GM12872 (cell line): ENCODE results near the gene CNTNAP4.

ENCODE experiments used
- TF ChIP-seq, protein P1 (sequence below): IDR thresholded peaks from 3 replicates; pipeline ENCODE4 v1.5.1; 2011; ENCODE audit warnings: low read depth, mild to moderate bottlenecking, low read length, moderate library complexity; ENCODE audit not compliant: insufficient read depth

CNTNAP4 gene

DNA sequence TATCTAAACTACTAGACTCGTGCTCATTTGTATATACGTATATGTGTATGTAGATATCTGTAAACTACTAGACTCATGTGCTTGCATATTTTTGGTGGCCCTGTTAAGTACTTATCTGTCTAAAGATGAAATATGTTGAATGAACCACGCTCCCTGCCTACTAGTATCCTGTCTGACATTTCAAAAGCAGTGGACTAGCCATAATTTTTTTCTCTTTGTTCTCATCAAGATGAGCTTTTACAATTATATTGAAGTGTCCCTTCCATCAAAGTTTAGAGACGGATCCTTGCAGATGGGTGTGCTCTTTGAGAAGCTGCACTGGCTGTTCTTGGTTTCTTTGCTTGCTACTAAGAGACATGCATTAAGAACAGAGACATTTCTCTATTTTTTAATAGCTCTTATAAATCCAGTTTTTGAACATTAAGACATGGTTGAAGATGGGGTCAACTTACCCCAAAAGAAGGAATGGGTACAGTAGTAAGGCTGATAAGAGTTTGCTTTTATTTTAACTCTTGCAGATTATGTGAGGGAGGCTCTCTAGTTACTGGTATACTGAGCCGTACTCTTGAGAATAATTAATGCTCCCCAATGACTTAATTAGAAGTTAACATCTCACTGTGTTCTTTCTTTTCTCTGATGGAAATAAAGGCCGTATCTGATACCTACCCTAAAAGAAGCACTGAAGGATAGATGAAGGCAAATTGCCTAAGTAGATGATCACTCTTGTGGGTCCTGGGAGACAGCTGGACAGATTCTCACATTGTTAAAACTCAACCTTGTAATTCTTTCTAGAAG lies 3.4 kb downstream of the CNTNAP4 start:
- TF ChIP-seq, protein P1, sequence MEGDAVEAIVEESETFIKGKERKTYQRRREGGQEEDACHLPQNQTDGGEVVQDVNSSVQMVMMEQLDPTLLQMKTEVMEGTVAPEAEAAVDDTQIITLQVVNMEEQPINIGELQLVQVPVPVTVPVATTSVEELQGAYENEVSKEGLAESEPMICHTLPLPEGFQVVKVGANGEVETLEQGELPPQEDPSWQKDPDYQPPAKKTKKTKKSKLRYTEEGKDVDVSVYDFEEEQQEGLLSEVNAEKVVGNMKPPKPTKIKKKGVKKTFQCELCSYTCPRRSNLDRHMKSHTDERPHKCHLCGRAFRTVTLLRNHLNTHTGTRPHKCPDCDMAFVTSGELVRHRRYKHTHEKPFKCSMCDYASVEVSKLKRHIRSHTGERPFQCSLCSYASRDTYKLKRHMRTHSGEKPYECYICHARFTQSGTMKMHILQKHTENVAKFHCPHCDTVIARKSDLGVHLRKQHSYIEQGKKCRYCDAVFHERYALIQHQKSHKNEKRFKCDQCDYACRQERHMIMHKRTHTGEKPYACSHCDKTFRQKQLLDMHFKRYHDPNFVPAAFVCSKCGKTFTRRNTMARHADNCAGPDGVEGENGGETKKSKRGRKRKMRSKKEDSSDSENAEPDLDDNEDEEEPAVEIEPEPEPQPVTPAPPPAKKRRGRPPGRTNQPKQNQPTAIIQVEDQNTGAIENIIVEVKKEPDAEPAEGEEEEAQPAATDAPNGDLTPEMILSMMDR: no peak

DNA sequence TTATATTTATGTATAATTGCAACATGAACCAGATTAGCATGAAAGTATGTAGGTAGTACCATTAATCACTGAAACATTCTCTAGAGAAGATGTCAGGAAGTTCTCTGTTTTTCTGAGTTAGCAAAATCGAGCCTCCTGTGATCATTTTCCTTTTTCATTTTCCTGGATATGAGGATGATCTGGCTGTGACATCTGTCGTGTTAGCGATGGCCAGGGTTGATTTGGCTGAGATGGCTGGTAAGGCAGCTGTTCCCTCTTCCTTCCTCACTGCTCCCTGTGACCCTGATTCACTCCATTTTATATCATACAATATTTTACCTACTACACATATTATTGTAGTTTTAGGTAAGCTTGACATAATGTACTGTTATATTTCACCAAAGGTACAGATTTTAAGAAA lies 10.3 kb downstream of the CNTNAP4 start:
- TF ChIP-seq, protein P1: no peak

DNA sequence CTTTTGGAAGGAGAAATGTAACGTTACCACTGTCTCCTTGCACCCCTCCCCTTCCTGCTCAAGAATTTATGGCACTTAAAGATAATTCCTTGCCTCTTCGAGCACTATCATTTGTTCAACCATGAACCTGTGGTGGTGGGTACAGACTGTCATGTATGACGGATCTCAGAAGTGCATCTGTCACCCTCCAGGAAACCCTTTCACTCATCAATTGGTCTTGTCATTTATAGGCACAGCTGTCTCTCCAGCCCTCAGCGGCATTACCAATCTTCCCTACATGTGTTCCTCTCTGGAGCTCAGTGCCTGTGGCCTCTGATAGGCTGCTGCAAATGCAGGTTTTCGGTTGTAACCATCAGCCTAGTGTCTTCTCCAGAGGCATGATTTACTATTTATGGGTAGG lies 15.0 kb downstream of the CNTNAP4 start:
- TF ChIP-seq, protein P1: no peak

DNA sequence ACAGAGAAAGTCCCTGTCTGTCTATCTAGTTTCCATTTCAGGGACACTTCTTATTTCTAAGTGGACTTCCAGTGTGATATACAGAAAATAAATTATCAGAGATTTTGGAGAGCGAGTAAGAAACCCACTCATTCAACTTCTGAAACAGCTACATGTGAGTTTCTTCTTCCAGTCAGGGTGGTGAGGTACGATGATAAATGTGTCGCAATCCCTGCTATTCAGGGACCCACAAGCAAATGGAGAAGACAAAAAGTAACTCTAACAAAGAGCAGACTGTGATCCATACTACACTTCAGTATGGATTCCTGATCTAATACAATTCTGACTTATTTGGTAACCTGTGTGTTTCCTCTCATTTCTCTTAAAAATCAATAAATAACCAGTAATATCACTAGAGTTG lies 16.8 kb downstream of the CNTNAP4 start:
- TF ChIP-seq, protein P1: no peak

DNA sequence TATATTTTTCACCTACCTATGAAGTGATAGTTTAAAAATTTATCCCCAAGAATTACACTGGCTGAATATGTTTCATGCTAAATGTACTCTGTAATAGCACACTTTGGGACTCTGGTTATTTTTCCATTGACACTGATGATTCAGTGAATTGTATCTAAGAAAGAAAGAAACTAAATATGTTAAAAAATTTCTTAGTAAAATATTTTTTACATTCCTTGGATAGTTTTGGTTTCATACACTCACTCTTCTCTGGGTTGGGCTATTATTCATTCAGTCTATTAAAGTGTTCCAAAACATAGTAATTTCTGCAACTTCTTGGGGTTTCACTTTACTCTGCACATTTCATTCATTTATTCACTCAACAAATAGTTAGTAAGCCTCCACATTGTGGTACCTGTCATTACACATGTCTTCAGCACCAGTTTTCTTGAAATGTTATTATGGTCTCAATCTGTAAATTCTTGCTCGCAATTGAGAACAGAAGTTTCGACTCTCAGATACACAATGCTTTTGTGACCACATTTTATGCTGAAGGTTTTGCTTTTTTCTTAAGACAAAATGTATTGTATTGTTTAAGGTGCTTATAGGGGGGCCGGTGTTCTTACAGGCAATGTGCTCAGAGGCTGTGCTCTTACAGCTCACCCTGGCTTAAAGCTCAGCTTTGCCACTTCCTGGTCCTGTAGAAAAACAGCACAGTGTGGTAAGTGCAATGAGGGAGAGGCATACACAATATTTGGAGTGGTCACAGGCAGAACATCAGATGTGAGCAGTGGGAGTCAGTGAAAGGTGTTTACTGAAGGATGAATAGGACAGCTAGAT lies 17.4 kb downstream of the CNTNAP4 start:
- TF ChIP-seq, protein P1: no peak

DNA sequence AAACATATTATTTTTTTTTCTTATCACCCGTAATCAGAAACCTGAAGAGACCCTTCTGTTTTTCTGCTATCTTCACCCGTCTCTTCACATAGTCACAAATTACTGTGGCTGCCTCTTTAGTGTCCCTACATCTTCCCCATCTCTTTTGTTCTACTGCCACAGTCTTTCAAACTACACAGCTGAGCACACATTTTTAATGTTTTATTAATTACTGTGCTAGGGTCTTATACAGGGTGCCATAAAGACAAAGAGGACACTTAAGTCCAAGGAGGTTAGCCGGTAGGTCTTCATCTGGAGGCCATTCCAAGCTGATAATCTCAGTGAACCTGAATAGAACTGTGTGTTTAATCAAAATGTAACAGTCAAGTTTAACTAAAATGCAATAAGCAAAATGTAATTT lies 20.7 kb downstream of the CNTNAP4 start:
- TF ChIP-seq, protein P1: no peak

DNA sequence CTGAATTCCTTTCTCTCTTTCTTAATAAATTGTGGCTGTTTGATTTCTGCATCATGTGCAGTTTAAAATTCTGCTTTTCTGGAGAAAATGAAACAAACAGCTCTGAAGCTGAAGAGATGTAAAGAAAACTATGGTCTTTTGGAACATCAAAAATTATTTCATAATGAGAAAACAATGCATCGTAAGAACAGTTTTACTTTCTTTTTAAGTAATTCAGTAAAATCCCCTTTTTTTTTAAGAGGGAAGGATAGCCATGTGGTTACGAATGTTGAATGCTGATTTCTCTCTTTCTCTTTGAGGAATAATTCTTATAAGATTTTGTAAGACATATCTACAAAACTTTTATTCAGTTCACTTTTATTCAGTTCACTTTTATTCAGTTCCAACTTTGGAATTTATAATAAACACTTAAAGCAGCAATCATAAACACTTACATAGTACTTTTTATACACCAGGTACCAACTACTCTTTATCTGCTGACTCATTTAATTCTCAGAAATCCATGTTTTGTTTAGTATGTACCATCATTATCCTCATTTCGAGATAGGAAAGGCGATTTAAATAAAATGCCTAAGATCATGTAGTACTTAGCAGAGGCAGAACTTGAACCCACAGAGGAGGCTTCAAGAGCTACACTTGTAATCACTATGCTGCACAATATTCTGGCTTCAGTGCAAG lies 26.6 kb downstream of the CNTNAP4 start:
- TF ChIP-seq, protein P1: no peak
